GM10266 (cell line): ENCODE measurements around the gene RAB11FIP3.

Experiments
- DNase-seq: peaks from one replicate; pipeline ENCODE4 v3.0.0; 2012; ENCODE audit errors: extremely low spot score
- CTCF ChIP-seq: IDR thresholded peaks from 2 replicates; pipeline ENCODE4 v1.5.1; 2012; ENCODE audit warnings: mild to moderate bottlenecking, low read depth; ENCODE audit not compliant: control insufficient read depth, insufficient read depth; ENCODE audit errors: missing control alignments

RAB11FIP3 gene

GRCh38 chr16:537415-538335 is 112.2 kb downstream of the RAB11FIP3 start:
- DNase-seq, result no peak
- TF ChIP-seq CTCF, result no peak

GRCh38 chr16:539901-540530 is 114.6 kb downstream of the RAB11FIP3 start:
- no peak for DNase-seq
- no peak for TF ChIP-seq CTCF

GRCh38 chr16:540645-541340 is 115.3 kb downstream of the RAB11FIP3 start:
- no peak for TF ChIP-seq CTCF
- no peak for DNase-seq

- DNase-seq, result no peak
- TF ChIP-seq CTCF, result no peak
Measured at GRCh38 chr16:543301-544164, 118.1 kb downstream of the RAB11FIP3 start.

- TF ChIP-seq CTCF, result no peak
- no peak for DNase-seq
Measured at GRCh38 chr16:544517-544916, 119.1 kb downstream of the RAB11FIP3 start.

- DNase-seq, result no peak
- no peak for TF ChIP-seq CTCF
Measured at GRCh38 chr16:546909-547770, 121.7 kb downstream of the RAB11FIP3 start.
